Measurements from ENCODE around the gene MBD5. TPM values are rescaled to one million over a fixed set of nuclear protein-coding genes. Genes with fewer than 3 reads are reported as not detected.

Gene MBD5
- total RNA-seq, 1 donor from 2014 or later, result 38.8 TPM

DNA sequence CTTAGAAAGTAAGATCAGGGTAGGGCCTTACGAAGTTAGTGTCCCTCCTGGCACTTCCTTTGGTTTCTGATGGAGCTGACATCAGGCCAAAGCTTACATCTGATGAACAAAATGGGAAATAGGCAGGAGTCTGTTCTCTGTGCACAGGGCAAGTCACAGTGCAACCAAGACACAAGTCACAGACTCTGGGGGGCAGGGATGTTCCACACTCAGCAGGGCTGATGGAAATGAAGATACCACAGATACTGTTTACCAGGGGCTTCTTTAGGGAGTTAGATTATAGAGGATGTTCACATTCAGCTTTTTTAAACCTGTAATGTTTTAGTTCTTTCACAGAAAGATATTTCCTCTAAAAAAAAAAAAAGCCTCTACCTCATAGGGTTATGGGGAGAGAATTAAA is 517.5 kb downstream of the MBD5 start:
- Mint-ChIP-seq H3K27ac (no peak overlapping the region), H3K36me3 (no peaks in the 10 kb centered on the region), H3K4me3 (no peak overlapping the region), H3K9me3 (peaks cover 5% of the 10 kb centered on the region), H3K27me3 (ENCODE audit: insufficient read depth, low read depth) (peaks cover 3% of the 10 kb centered on the region), H3K4me1 (peaks cover 2% of the 10 kb centered on the region)
- no peak overlapping the region for H3K4me3 ChIP-seq
- no peaks in the 10 kb centered on the region for H3K9me3 ChIP-seq (ENCODE audit: low read depth)
- H3K27me3 ChIP-seq, result peaks cover 3% of the 10 kb centered on the region
- H3K36me3 ChIP-seq, result no peaks in the 10 kb centered on the region
- peaks cover 4% of the 10 kb centered on the region for H3K4me1 ChIP-seq
- no peaks in the 10 kb centered on the region for H3F3A ChIP-seq (ENCODE audit: low read depth)
- H3K79me2 ChIP-seq (ENCODE audit: low read depth), result no peaks in the 10 kb centered on the region
- no peak overlapping the region for H3K9ac ChIP-seq
- H2AFZ ChIP-seq (replicated peaks), result no peak overlapping the region
- no peak overlapping the region for H3K4me2 ChIP-seq
- no peak for DNase-seq (ENCODE audit: low spot score)
- no peak overlapping the region for H3K27ac ChIP-seq
- TF ChIP-seq EZH2 (IDR thresholded peaks at IDR 0.05), result no peak
- TF ChIP-seq, protein P1, sequence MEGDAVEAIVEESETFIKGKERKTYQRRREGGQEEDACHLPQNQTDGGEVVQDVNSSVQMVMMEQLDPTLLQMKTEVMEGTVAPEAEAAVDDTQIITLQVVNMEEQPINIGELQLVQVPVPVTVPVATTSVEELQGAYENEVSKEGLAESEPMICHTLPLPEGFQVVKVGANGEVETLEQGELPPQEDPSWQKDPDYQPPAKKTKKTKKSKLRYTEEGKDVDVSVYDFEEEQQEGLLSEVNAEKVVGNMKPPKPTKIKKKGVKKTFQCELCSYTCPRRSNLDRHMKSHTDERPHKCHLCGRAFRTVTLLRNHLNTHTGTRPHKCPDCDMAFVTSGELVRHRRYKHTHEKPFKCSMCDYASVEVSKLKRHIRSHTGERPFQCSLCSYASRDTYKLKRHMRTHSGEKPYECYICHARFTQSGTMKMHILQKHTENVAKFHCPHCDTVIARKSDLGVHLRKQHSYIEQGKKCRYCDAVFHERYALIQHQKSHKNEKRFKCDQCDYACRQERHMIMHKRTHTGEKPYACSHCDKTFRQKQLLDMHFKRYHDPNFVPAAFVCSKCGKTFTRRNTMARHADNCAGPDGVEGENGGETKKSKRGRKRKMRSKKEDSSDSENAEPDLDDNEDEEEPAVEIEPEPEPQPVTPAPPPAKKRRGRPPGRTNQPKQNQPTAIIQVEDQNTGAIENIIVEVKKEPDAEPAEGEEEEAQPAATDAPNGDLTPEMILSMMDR (IDR thresholded peaks at IDR 0.05), result no peak
- no peak for TF ChIP-seq EZH2phosphoT487 (IDR thresholded peaks at IDR 0.05)
- H4K20me1 ChIP-seq (ENCODE audit: low read depth), result no peaks in the 10 kb centered on the region

DNA sequence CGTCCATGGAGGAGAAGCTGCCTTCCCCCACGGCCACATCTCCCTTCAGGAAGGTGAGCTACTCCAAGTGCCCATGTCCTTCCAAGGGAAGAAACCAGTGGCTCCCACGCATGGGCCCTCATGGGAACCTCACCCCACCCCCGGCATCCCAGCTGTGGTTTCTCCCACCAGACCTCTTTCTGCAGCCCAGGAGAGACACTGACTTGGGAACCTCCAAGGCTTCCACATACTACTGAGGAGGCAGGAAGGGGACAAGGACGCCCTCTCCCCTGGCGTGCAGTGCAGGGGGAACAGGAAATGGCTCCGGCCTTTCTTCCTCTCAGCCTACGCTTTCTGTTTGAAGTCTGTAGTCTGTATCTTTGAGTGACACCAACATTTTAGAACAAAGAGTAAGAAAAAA is 519.1 kb downstream of the MBD5 start:
- H3K27me3 Mint-ChIP-seq (ENCODE audit: insufficient read depth, low read depth), result peaks cover 3% of the 10 kb centered on the region
- H3K36me3 Mint-ChIP-seq, result no peaks in the 10 kb centered on the region
- Histone ChIP-seq H3K27ac (no peak overlapping the region), H2AFZ (replicated peaks) (no peak overlapping the region), H3K4me3 (no peak overlapping the region), H3K27me3 (peaks cover 3% of the 10 kb centered on the region), H3F3A (ENCODE audit: low read depth) (no peaks in the 10 kb centered on the region), H3K4me1 (no peaks in the 10 kb centered on the region), H4K20me1 (ENCODE audit: low read depth) (no peaks in the 10 kb centered on the region), H3K36me3 (no peaks in the 10 kb centered on the region), H3K4me2 (no peak overlapping the region), H3K9ac (no peak overlapping the region), H3K9me3 (ENCODE audit: low read depth) (no peaks in the 10 kb centered on the region), H3K79me2 (ENCODE audit: low read depth) (no peaks in the 10 kb centered on the region)
- no peak overlapping the region for H3K4me3 Mint-ChIP-seq
- peaks cover 5% of the 10 kb centered on the region for H3K9me3 Mint-ChIP-seq
- H3K4me1 Mint-ChIP-seq, result no peaks in the 10 kb centered on the region
- H3K27ac Mint-ChIP-seq, result no peak overlapping the region
- DNase-seq (ENCODE audit: low spot score), result no peak
- TF ChIP-seq, protein P1 (IDR thresholded peaks at IDR 0.05), result no peak
- TF ChIP-seq EZH2 (IDR thresholded peaks at IDR 0.05), result no peak
- TF ChIP-seq EZH2phosphoT487 (IDR thresholded peaks at IDR 0.05), result no peak

DNA sequence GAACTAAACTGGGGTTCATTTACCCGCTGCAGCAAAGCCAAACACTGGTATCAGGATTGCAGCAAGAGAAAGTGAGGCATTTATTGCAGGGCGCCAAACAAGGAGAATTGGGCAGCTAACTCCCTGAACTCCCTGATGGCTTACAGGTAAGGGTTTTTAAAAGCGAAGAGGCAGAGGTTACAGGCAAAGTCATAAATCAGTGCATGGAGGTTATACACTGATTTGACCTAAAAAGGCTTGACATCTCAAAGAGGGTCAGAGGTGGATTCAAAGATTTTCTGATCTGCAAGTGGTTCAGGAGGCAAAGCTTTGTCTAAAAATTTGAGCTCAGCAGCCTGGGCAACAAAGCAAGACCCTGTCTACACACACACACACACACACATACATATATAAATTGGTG is 520.9 kb downstream of the MBD5 start:
- no peaks in the 10 kb centered on the region for H3K79me2 ChIP-seq (ENCODE audit: low read depth)
- TF ChIP-seq EZH2 (IDR thresholded peaks at IDR 0.05), result no peak
- no peak for TF ChIP-seq EZH2phosphoT487 (IDR thresholded peaks at IDR 0.05)
- TF ChIP-seq, protein P1 (IDR thresholded peaks at IDR 0.05), result no peak

More for the DNA sequence above, 520.9 kb downstream of the MBD5 start:
- no peak for DNase-seq (ENCODE audit: low spot score)
- H3K27ac Mint-ChIP-seq, result no peak overlapping the region
- no peak overlapping the region for H3K4me3 Mint-ChIP-seq
- no peaks in the 10 kb centered on the region for H3K9me3 ChIP-seq (ENCODE audit: low read depth)
- H3K27me3 ChIP-seq, result peaks cover 3% of the 10 kb centered on the region
- no peak overlapping the region for H3K4me3 ChIP-seq
- no peaks in the 10 kb centered on the region for H3F3A ChIP-seq (ENCODE audit: low read depth)
- peaks cover 2% of the 10 kb centered on the region for H3K27me3 Mint-ChIP-seq (ENCODE audit: insufficient read depth, low read depth)
- no peaks in the 10 kb centered on the region for H3K4me1 Mint-ChIP-seq
- H3K36me3 ChIP-seq, result no peaks in the 10 kb centered on the region
- no peaks in the 10 kb centered on the region for H3K36me3 Mint-ChIP-seq
- H3K27ac ChIP-seq, result no peak overlapping the region
- peaks cover 2% of the 10 kb centered on the region for H3K9me3 Mint-ChIP-seq
- no peak overlapping the region for H2AFZ ChIP-seq (replicated peaks)
- H3K9ac ChIP-seq, result no peak overlapping the region
- no peaks in the 10 kb centered on the region for H3K4me1 ChIP-seq
- no peaks in the 10 kb centered on the region for H4K20me1 ChIP-seq (ENCODE audit: low read depth)
- H3K4me2 ChIP-seq, result no peak overlapping the region

All from neural progenitor cell (in vitro differentiated cells).